Endothelial cell of umbilical vein (primary cell): ENCODE data around the gene B3GALT6. TPM values are rescaled to one million over a fixed set of nuclear protein-coding genes. Genes with fewer than 3 reads are reported as not detected.

Source experiments
- BruUV-seq: library from RNA; stranded (reverse); fragments of 400-500 nt; replicated peaks from 2 replicates; lab custom pipeline; 2021; lab: Mats Ljungman, UMichigan
- CTCF ChIA-PET: fragments of 300-600, 350-600 bp; sonication (Branson Sonifier 250); formaldehyde crosslinking; loops from one replicate; lab custom pipeline; 2021; ENCODE audit warnings: antibody characterized with exemption, inconsistent platforms; lab: Charles Lee
- POLR2A ChIA-PET: fragments of 300-600, 350-600 bp; sonication (Branson Sonifier 250); formaldehyde crosslinking; loops from one replicate; lab custom pipeline; 2021; ENCODE audit warnings: antibody characterized with exemption, inconsistent platforms; lab: Charles Lee
- DNase-seq: peaks from one replicate; pipeline ENCODE4 v3.0.0-alpha.2; 2011; ENCODE audit warnings: low read depth, low spot score
- FAIRE-seq: peaks from 2 replicates; lab custom pipeline; 2011; peaks lifted over from hg19 to GRCh38; lab: Jason Lieb, UNC
- H2AFZ ChIP-seq: 2 replicates; pipeline ENCODE4 v1.6.0; 2012; ENCODE audit warnings: low read depth, low read length, control low read depth, inconsistent platforms
- H3K27ac ChIP-seq: 2 replicates; pipeline ENCODE4 v1.5.1; 2011; ENCODE audit warnings: low read depth, mild to moderate bottlenecking, control low read depth, low read length, moderate library complexity; ENCODE audit not compliant: insufficient read depth
- H3K27me3 ChIP-seq, 2 experiments: 2 replicates each; pipeline versions ENCODE4 v1.6.0 to v1.6.1; 2011; ENCODE audit warnings: low read length in 2 of 2, mixed read lengths in 1 of 2; ENCODE audit not compliant: control insufficient read depth in 2 of 2, insufficient read depth in 2 of 2
- H3K36me3 ChIP-seq, 2 experiments: 2 replicates in 1 of 2; 3 replicates in 1 of 2; pipeline ENCODE4 v1.5.1; 2011; ENCODE audit warnings: low read length in 2 of 2, mild to moderate bottlenecking in 1 of 2, moderate library complexity in 1 of 2; ENCODE audit not compliant: control insufficient read depth in 2 of 2, insufficient read depth in 2 of 2; ENCODE audit errors: extremely low read depth in 1 of 2
- H3K4me1 ChIP-seq: 3 replicates; pipeline ENCODE4 v1.5.1; 2011; ENCODE audit warnings: mild to moderate bottlenecking, low read length; ENCODE audit not compliant: control insufficient read depth, insufficient read depth; ENCODE audit errors: extremely low read depth
- H3K4me2 ChIP-seq: 2 replicates; pipeline ENCODE4 v1.6.1; 2011; ENCODE audit warnings: low read length, control low read depth, mixed read lengths; ENCODE audit not compliant: insufficient read depth
- H3K4me3 ChIP-seq, 3 experiments: fragments of 200-600 bp in 1 of 3; sonication (generic), shearing (Covaris generic) in 1 of 3; replicated peaks in 1 of 3; 2 replicates each; pipeline ENCODE4 v1.5.1; 2011 to 2016; ENCODE audit warnings: control low read depth in 3 of 3, low read length in 3 of 3, mild to moderate bottlenecking in 2 of 3, inconsistent platforms in 1 of 3, low read depth in 1 of 3, moderate library complexity in 1 of 3; ENCODE audit not compliant: insufficient read depth in 1 of 3
- H3K79me2 ChIP-seq: 2 replicates; pipeline ENCODE4 v1.6.0; 2012; ENCODE audit warnings: low read length, inconsistent platforms; ENCODE audit not compliant: control insufficient read depth, insufficient read depth
- H3K9ac ChIP-seq: replicated peaks from 2 replicates; pipeline ENCODE3; 2011; ENCODE audit warnings: low read length, control low read depth; ENCODE audit not compliant: insufficient read depth; ENCODE audit errors: extremely low read depth
- H3K9me1 ChIP-seq: replicated peaks from 3 replicates; pipeline ENCODE4 v1.6.0; 2011; ENCODE audit warnings: mild to moderate bottlenecking, low read length; ENCODE audit not compliant: control insufficient read depth, insufficient read depth; ENCODE audit errors: extremely low read depth
- H3K9me3 ChIP-seq: replicated peaks from 2 replicates; pipeline ENCODE4 v1.5.1; 2012; ENCODE audit warnings: low read length, inconsistent platforms; ENCODE audit not compliant: control insufficient read depth, insufficient read depth
- H4K20me1 ChIP-seq: replicated peaks from 2 replicates; pipeline ENCODE3; 2011; ENCODE audit warnings: mild to moderate bottlenecking, low read length; ENCODE audit not compliant: control insufficient read depth, insufficient read depth; ENCODE audit errors: extremely low read depth
- FOS ChIP-seq: IDR thresholded peaks from 2 replicates; pipeline ENCODE4 v1.6.1; 2011; ENCODE audit warnings: mild to moderate bottlenecking, low read length, moderate library complexity, borderline replicate concordance; ENCODE audit not compliant: insufficient read depth
- GATA2 ChIP-seq: IDR thresholded peaks from 2 replicates; pipeline ENCODE4 v1.7.0; 2011; ENCODE audit warnings: low read depth, mild to moderate bottlenecking, moderate library complexity, mixed read lengths, low read length; ENCODE audit not compliant: insufficient read length, insufficient read depth
- JUN ChIP-seq: IDR thresholded peaks from 2 replicates; pipeline ENCODE4 v1.6.1; 2011; ENCODE audit warnings: borderline replicate concordance, low read depth; ENCODE audit not compliant: insufficient read length, insufficient read depth
- MYC ChIP-seq: IDR thresholded peaks from one replicate; pipeline ENCODE4 v1.6.1; 2011; ENCODE audit warnings: mild to moderate bottlenecking, low read depth, low read length
- POLR2A ChIP-seq: IDR thresholded peaks from 2 replicates; pipeline ENCODE4 v1.6.1; 2012; ENCODE audit warnings: low read depth, mild to moderate bottlenecking, control low read depth, low read length
- POLR2AphosphoS5 ChIP-seq: IDR thresholded peaks from 2 replicates; pipeline ENCODE4 v1.6.1; 2012; ENCODE audit warnings: low read depth, mild to moderate bottlenecking, control low read depth, low read length, moderate library complexity; ENCODE audit not compliant: insufficient read depth
- dilution Hi-C: fragments of 300-500 bp; cut with MboI; formaldehyde crosslinking; loops from one replicate; pipeline ENCODE4 v1.15.0; 2019; ENCODE audit warnings: low sequenced_read_pairs; ENCODE audit not compliant: extremely low pct_ligation_motif_present
- intact Hi-C: fragments of 100-400 bp; cut with micrococcal nuclease; formaldehyde crosslinking; loops from one replicate; pipeline ENCODE4 v1.10.0; 2022
- polyA plus RNA-seq, 4 experiments: library from polyadenylated mRNA; depleted of rRNA in 3 of 4; stranded (reverse) in 3 of 4; unstranded in 1 of 4; fragments of >200 nt; gene quantifications; 2 replicates each; pipeline versions ENCODE4 v1.2.1 to v1.2.3, GENCODE V29; 2011 to 2012; ENCODE audit warnings: missing spikeins in 1 of 4
- total RNA-seq: library from RNA; stranded (reverse); gene quantifications from 2 replicates; pipeline ENCODE4 v1.2.3, GENCODE V29; 2021
- TF ChIP-seq, protein P1 (sequence below): IDR thresholded peaks from 2 replicates; pipeline ENCODE4 v1.6.1; 2011; ENCODE audit not compliant: insufficient read depth, insufficient read length
- TF ChIP-seq, protein P2 (sequence below), 2 donors: IDR thresholded peaks; 1 replicate in 1 of 2; 2 replicates in 1 of 2; pipeline ENCODE4 v1.5.1; 2011; ENCODE audit warnings: low read length in 2 of 2, mild to moderate bottlenecking in 2 of 2, moderate library complexity in 2 of 2, control low read depth in 1 of 2, inconsistent platforms in 1 of 2, low read depth in 1 of 2; ENCODE audit not compliant: insufficient read depth in 1 of 2; ENCODE audit errors: extremely low read depth in 1 of 2

Gene B3GALT6
- total and polyA plus RNA-seq, 2 donors (not counting 3 experiments of a cell fraction or from before 2014, with no cell fraction given) = 24.6 to 34.1 TPM

DNA sequence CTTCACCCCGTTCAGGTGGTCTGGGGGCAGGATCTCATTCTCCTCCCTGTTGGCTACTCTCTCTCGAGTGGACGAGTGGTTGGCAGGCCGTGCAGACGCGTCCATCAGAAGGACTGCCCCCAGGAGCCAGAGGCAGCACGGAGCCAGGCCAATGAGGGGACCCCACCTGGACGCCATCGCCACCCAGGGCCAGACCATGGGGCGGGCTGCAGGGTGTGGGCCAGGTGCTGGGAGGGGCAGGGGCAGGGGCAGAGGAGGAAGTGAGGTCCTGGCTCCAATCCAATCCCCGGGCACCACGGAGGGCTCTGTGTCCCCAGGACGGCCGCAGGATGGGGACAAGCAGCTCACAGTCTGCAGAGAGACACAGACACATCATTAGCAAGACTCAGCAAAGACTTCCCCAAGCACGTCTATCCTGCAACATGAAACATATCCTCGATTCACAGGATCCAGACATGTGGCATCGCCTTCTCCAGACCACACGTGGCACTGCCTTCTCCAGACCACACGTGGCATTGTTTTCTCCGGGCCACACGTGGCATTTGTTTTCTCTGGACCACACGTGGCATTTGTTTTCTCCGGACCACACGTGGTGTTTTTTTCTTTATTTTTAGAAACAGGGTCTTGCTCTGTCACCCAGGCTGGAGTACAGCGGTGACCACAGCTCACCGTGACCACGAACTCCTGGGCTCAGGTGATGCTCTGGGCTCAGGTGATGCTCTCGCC lies 3.3 kb upstream of the B3GALT6 start:
- Histone ChIP-seq H3K27me3 (no peaks in the 10 kb centered on the region), H3K4me1 (peaks cover 6% of the 10 kb centered on the region), H3K4me3 (no peak overlapping the region), H3K36me3 (peaks cover 6 to 26% of the 10 kb centered on the region in 2 experiments), H3K4me2 (no peak overlapping the region), H2AFZ (no peak overlapping the region), H4K20me1 (no peaks in the 10 kb centered on the region), H3K9ac (no peak overlapping the region), H3K79me2 (peaks cover 70% of the 10 kb centered on the region), H3K9me3 (no peaks in the 10 kb centered on the region), H3K9me1 (no peaks in the 10 kb centered on the region), H3K27ac (no peak overlapping the region)
- ChIA-PET POLR2A (no interaction called here), CTCF (interaction anchor here (3.7 kb wide), 1 partner anchor 107 kb away, joined by 43 read pairs; no protein-coding TSS in a partner anchor)
- no TSS peak for BruUV-seq
- no peak for TF ChIP-seq GATA2
- TF ChIP-seq FOS = no peak
- TF ChIP-seq POLR2AphosphoS5 = no peak
- TF ChIP-seq, protein P1, sequence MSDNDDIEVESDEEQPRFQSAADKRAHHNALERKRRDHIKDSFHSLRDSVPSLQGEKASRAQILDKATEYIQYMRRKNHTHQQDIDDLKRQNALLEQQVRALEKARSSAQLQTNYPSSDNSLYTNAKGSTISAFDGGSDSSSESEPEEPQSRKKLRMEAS = no peak
- no peak for TF ChIP-seq POLR2A
- TF ChIP-seq, protein P2, sequence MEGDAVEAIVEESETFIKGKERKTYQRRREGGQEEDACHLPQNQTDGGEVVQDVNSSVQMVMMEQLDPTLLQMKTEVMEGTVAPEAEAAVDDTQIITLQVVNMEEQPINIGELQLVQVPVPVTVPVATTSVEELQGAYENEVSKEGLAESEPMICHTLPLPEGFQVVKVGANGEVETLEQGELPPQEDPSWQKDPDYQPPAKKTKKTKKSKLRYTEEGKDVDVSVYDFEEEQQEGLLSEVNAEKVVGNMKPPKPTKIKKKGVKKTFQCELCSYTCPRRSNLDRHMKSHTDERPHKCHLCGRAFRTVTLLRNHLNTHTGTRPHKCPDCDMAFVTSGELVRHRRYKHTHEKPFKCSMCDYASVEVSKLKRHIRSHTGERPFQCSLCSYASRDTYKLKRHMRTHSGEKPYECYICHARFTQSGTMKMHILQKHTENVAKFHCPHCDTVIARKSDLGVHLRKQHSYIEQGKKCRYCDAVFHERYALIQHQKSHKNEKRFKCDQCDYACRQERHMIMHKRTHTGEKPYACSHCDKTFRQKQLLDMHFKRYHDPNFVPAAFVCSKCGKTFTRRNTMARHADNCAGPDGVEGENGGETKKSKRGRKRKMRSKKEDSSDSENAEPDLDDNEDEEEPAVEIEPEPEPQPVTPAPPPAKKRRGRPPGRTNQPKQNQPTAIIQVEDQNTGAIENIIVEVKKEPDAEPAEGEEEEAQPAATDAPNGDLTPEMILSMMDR (IDR thresholded peaks at IDR 0.05; ENCODE audit: extremely low read depth in 1 of 2, insufficient read depth in 1 of 2, low read depth in 1 of 2, low read length in 2 of 2) = no peak
- TF ChIP-seq JUN = no peak
- no peak for TF ChIP-seq MYC
- intact Hi-C loops = no loop called here
- dilution Hi-C loops = no loop called here
- FAIRE-seq (no peak), DNase-seq (no peak)
